ENCODE data around the gene DDX60. TPM values are rescaled to one million over a fixed set of nuclear protein-coding genes. Genes with fewer than 3 reads are reported as not detected.

Gene DDX60
- total RNA-seq, 1 experiment from 2014 or later: 3.3 TPM

- CTCF ChIA-PET: no interaction called here
Observed at GRCh38 chr4:168353746-168354145, 35.2 kb upstream of the DDX60 start.

GRCh38 chr4:168337550-168337940 lies 19.0 kb upstream of the DDX60 start:
- Histone ChIP-seq H3K36me3 (ENCODE audit: insufficient read depth, low read length, poor library complexity, severe bottlenecking) (no peaks in the 10 kb centered on the region), H3K4me1 (ENCODE audit: insufficient read depth, low read length, poor library complexity, severe bottlenecking) (no peaks in the 10 kb centered on the region), H3K27ac (ENCODE audit: low read depth, low read length, poor library complexity, severe bottlenecking) (no peak overlapping the region), H3K9me3 (ENCODE audit: low read depth, low read length, poor library complexity, severe bottlenecking) (no peaks in the 10 kb centered on the region), H3K4me3 (ENCODE audit: low read depth, low read length, poor library complexity, severe bottlenecking) (no peak overlapping the region), H3K27me3 (replicated peaks; ENCODE audit: insufficient read depth, low read depth, low read length, poor library complexity) (no peaks in the 10 kb centered on the region)
- ChIA-PET POLR2A (ENCODE audit: low non-redundant PET) (no interaction called here), CTCF (no interaction called here)
- no TSS peak for BruUV-seq (replicated peaks)
- no peak for DNase-seq (ENCODE audit: low spot score)
- TF ChIP-seq EZH2 (IDR thresholded peaks at IDR 0.05; ENCODE audit: borderline replicate concordance, low read depth, low read length, poor library complexity, severe bottlenecking): no peak
- no peak for TF ChIP-seq CTCF (conservative IDR thresholded peaks at IDR 0.05; ENCODE audit: low read depth, low read length)
- intact Hi-C loops (cut with micrococcal nuclease; ENCODE audit: unreplicated experiment): no loop called here

More at GRCh38 chr4:168353746-168354145, 35.2 kb upstream of the DDX60 start:
- Histone ChIP-seq H3K4me3 (ENCODE audit: low read depth, low read length, poor library complexity, severe bottlenecking) (no peak overlapping the region), H3K36me3 (ENCODE audit: insufficient read depth, low read length, poor library complexity, severe bottlenecking) (no peaks in the 10 kb centered on the region), H3K9me3 (ENCODE audit: low read depth, low read length, poor library complexity, severe bottlenecking) (no peaks in the 10 kb centered on the region), H3K27me3 (replicated peaks; ENCODE audit: insufficient read depth, low read depth, low read length, poor library complexity) (no peaks in the 10 kb centered on the region), H3K4me1 (ENCODE audit: insufficient read depth, low read length, poor library complexity, severe bottlenecking) (no peaks in the 10 kb centered on the region), H3K27ac (ENCODE audit: low read depth, low read length, poor library complexity, severe bottlenecking) (no peak overlapping the region)
- DNase-seq (ENCODE audit: low spot score): no peak
- TF ChIP-seq EZH2 (IDR thresholded peaks at IDR 0.05; ENCODE audit: borderline replicate concordance, low read depth, low read length, poor library complexity, severe bottlenecking): no peak
- TF ChIP-seq CTCF (conservative IDR thresholded peaks at IDR 0.05; ENCODE audit: low read depth, low read length): no peak
- no TSS peak for BruUV-seq (replicated peaks)
- intact Hi-C loops (cut with micrococcal nuclease; ENCODE audit: unreplicated experiment): no loop called here
- POLR2A ChIA-PET (ENCODE audit: low non-redundant PET): no interaction called here

GRCh38 chr4:168336837-168337549 lies 18.4 kb upstream of the DDX60 start:
- no peak overlapping the region for H3K4me3 ChIP-seq (ENCODE audit: low read depth, low read length, poor library complexity, severe bottlenecking)
- H3K36me3 ChIP-seq (ENCODE audit: insufficient read depth, low read length, poor library complexity, severe bottlenecking): no peaks in the 10 kb centered on the region
- intact Hi-C loops (cut with micrococcal nuclease; ENCODE audit: unreplicated experiment): no loop called here
- ChIA-PET CTCF (no interaction called here), POLR2A (ENCODE audit: low non-redundant PET) (no interaction called here)
- H3K9me3 ChIP-seq (ENCODE audit: low read depth, low read length, poor library complexity, severe bottlenecking): no peaks in the 10 kb centered on the region
- no peaks in the 10 kb centered on the region for H3K4me1 ChIP-seq (ENCODE audit: insufficient read depth, low read length, poor library complexity, severe bottlenecking)
- no peaks in the 10 kb centered on the region for H3K27me3 ChIP-seq (replicated peaks; ENCODE audit: insufficient read depth, low read depth, low read length, poor library complexity)
- no peak for DNase-seq (ENCODE audit: low spot score)
- no peak overlapping the region for H3K27ac ChIP-seq (ENCODE audit: low read depth, low read length, poor library complexity, severe bottlenecking)
- TF ChIP-seq EZH2 (IDR thresholded peaks at IDR 0.05; ENCODE audit: borderline replicate concordance, low read depth, low read length, poor library complexity, severe bottlenecking) (no peak), CTCF (conservative IDR thresholded peaks at IDR 0.05; ENCODE audit: low read depth, low read length) (no peak)
- BruUV-seq (replicated peaks): no TSS peak

All from A673 (cell line).